ENCODE results near the gene FAM227A. TPM values are rescaled to one million over a fixed set of nuclear protein-coding genes. Genes with fewer than 3 reads are reported as not detected.

FAM227A gene
- total RNA-seq, 1 donor = 2.0 TPM

GRCh38 chr22:38694049-38694448 is 37.9 kb upstream of the FAM227A start:
- no peak overlapping the region for H3K4me3 ChIP-seq (ENCODE audit: low read depth, low read length)
- no peak for TF ChIP-seq CTCF (IDR thresholded peaks at IDR 0.05; ENCODE audit: insufficient read depth, low read length)
- DNase-seq (ENCODE audit: low read depth) = no peak

- DNase-seq (ENCODE audit: low read depth) = no peak
- no peak for TF ChIP-seq CTCF (IDR thresholded peaks at IDR 0.05; ENCODE audit: insufficient read depth, low read length)
- H3K4me3 ChIP-seq (ENCODE audit: low read depth, low read length) = no peak overlapping the region
Observed at GRCh38 chr22:38689651-38690050, 33.5 kb upstream of the FAM227A start.

GRCh38 chr22:38685761-38686160 is 29.6 kb upstream of the FAM227A start:
- no peak overlapping the region for H3K4me3 ChIP-seq (ENCODE audit: low read depth, low read length)
- TF ChIP-seq CTCF (IDR thresholded peaks at IDR 0.05; ENCODE audit: insufficient read depth, low read length) = no peak
- DNase-seq (ENCODE audit: low read depth) = no peak

- no peak overlapping the region for H3K4me3 ChIP-seq (ENCODE audit: low read depth, low read length)
- DNase-seq (ENCODE audit: low read depth) = no peak
- no peak for TF ChIP-seq CTCF (IDR thresholded peaks at IDR 0.05; ENCODE audit: insufficient read depth, low read length)
Observed at GRCh38 chr22:38684895-38685294, 28.7 kb upstream of the FAM227A start.

- H3K4me3 ChIP-seq (ENCODE audit: low read depth, low read length) = peak within 1 kb of the TSS; percentile 98
- TF ChIP-seq CTCF (IDR thresholded peaks at IDR 0.05; ENCODE audit: insufficient read depth, low read length) = peak; percentile 51
- DNase-seq (ENCODE audit: low read depth) = peak; percentile 83
Observed at GRCh38 chr22:38681582-38682335, 25.6 kb upstream of the FAM227A start, which contains the start of gene TOMM22. TSS of gene TOMM22 (plus strand) at chr22:38681957. CDS start at chr22:38681979, 22 bp downstream.

GRCh38 chr22:38675833-38676232 is 19.6 kb upstream of the FAM227A start:
- DNase-seq (ENCODE audit: low read depth) = no peak
- no peak for TF ChIP-seq CTCF (IDR thresholded peaks at IDR 0.05; ENCODE audit: insufficient read depth, low read length)
- H3K4me3 ChIP-seq (ENCODE audit: low read depth, low read length) = no peak overlapping the region
